HepG2 (cell line): ENCODE measurements around the gene HACD2.

Experiments used
- CEBPB ChIP-seq: IDR thresholded peaks from 2 replicates; pipeline ENCODE4 v1.6.1; 2011; ENCODE audit warnings: low read depth, low read length, improper control_type of control experiment, borderline replicate concordance
- JUND ChIP-seq: sonication (generic); formaldehyde crosslinking; IDR thresholded peaks from 2 replicates; pipeline ENCODE4 v1.8.0; 2022; ENCODE audit warnings: mild to moderate bottlenecking, missing genetic modification reagents
- MXI1 ChIP-seq: IDR thresholded peaks from 3 replicates; pipeline ENCODE4 v1.6.1; 2012; ENCODE audit warnings: low read depth, low read length, inconsistent platforms, borderline replicate concordance
- TP53 ChIP-seq: sonication (generic); formaldehyde crosslinking; conservative IDR thresholded peaks from 2 replicates; pipeline ENCODE4 v1.4.0; 2020; ENCODE audit warnings: missing genetic modification reagents
- ZNF879 ChIP-seq: sonication (generic); formaldehyde crosslinking; IDR thresholded peaks from 2 replicates; pipeline ENCODE4 v1.8.1; 2023; ENCODE audit warnings: missing genetic modification reagents
- TF ChIP-seq, protein P1 (sequence below): sonication (generic); formaldehyde crosslinking; IDR thresholded peaks from 2 replicates; pipeline ENCODE4 v1.5.0; 2020; ENCODE audit warnings: mild to moderate bottlenecking, missing genetic modification reagents, moderate library complexity

- TF ChIP-seq TP53 (CRISPR knock-in tag) (no peak), MXI1 (no peak), CEBPB (no peak), JUND (CRISPR knock-in tag) (no peak), ZNF879 (CRISPR knock-in tag) (no peak)
- TF ChIP-seq, protein P1, sequence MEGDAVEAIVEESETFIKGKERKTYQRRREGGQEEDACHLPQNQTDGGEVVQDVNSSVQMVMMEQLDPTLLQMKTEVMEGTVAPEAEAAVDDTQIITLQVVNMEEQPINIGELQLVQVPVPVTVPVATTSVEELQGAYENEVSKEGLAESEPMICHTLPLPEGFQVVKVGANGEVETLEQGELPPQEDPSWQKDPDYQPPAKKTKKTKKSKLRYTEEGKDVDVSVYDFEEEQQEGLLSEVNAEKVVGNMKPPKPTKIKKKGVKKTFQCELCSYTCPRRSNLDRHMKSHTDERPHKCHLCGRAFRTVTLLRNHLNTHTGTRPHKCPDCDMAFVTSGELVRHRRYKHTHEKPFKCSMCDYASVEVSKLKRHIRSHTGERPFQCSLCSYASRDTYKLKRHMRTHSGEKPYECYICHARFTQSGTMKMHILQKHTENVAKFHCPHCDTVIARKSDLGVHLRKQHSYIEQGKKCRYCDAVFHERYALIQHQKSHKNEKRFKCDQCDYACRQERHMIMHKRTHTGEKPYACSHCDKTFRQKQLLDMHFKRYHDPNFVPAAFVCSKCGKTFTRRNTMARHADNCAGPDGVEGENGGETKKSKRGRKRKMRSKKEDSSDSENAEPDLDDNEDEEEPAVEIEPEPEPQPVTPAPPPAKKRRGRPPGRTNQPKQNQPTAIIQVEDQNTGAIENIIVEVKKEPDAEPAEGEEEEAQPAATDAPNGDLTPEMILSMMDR = no peak
These were observed 21.7 kb upstream of the HACD2 start for GRCh38 chr3:123606527-123606926.
